Stimulated activated CD8-positive, alpha-beta memory T cell treated with anti-CD3 and anti-CD28 coated beads, Interleukin-4, amount 100 ng/mL, for 4 hours (primary cell): ENCODE data around the gene AGL.
"Not testable (repeated sequence)": the region's sequence is repeated elsewhere in the genome, so short reads cannot be mapped to it uniquely, and the experiment has no call there.

Experiments used
- DNase-seq, 2 donors: peaks; one replicate each; pipeline ENCODE4 v3.0.0-alpha.2; 2020; ENCODE audit warnings: low read depth in 2 of 2, low spot score in 1 of 2

The AGL gene

DNA sequence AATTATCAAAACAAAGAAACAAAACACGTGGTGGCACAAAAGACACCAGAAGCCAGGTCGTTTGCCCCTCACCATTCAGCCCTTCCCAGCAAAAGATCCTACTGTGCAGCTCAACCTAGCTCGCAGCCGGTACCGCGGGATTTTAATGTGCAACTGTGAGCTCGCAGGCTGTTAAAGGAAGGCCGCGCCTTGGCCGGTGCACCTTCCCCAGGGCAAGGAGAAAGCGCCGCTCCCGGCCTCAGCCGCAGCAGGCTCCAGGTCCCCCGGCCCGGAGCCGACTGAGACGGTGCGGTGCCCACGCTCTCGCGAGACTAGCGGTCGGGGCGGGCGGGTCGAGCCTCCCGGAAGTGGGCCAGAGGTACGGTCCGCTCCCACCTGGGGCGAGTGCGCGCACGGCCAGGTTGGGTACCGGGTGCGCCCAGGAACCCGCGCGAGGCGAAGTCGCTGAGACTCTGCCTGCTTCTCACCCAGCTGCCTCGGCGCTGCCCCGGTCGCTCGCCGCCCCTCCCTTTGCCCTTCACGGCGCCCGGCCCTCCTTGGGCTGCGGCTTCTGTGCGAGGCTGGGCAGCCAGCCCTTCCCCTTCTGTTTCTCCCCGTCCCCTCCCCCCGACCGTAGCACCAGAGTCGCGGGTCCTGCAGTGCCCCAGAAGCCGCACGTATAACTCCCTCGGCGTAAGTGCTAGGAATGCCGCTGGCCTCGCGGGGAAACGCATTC, at the start of gene AGL:
Gene AGL (plus strand): TSS at position 618 of the 715 bp plus-strand sequence. CDS start 682 bp downstream, outside the sequence.
- peak; percentile 68 to 76 for DNase-seq

DNA sequence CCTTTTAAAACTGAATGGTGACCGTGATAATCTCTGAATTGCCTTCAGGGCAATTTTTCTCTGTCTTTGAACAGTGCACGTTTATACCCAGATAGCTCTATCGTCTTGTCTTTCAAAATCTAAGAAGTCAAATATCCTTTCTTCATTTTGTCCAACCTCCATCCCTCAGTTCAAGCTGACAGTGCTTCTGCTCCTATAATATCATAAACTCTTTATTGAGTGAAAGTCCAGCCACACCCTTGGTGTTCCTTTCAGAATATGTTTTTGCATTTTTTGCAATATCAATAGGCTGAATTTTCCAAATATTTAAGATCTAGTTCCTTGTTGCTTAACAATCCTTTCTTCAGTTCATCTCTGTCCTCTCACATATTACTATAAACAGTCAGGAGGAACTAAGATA, 48.6 kb upstream of the AGL start:
- DNase-seq: no peak

DNA sequence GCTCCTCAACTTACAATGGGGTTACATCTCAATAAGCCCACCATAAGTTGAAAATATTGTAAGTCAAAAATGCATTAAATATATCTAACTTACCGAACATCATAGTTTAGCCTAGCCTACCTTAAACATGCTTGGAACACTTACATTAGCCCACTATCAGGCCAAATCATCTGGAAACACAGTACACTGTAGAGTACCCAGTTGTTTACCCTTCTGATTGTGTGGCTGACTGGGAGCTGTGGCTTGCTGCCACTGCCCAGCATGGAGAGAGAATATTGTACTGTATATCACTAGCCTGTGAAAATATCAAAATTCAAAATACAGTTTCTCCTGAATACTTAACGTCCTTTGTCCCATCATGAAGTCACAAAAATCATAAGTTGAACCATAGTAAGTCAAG, 43.3 kb upstream of the AGL start:
- no peak for DNase-seq

DNA sequence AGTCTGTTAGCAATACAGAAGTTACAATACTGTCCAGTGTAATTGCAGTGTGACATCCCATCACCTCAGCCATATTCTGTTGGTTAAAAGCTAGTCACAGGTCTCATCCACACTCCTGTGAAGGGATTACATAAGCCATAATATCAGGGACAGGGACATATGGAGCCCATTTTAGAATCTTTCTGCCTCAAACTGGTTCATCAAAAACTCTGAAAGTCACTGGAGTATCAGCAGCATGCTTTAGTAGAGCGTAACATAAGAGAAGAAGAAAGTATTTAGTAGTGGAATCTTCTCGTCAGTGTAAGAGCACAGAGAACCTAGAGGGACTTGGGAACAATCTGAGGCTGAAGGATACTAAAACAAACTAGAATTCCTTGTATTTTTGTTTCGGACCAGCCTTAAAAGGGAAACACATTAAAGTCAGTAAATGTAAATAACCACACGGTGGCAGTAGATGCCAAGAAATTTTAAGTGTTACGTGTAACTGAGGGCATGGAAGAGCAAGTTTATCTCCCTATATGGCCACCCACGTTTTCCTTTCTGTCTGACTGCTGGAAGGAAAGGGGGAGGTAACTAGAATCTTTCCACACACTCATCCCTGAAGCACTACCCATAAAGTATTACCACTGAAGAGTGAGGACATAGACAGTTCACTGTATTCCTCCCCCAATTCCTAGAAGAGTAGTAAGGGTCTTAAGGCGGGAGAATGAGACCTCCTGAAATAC, 41.6 kb upstream of the AGL start:
- DNase-seq: no peak

DNA sequence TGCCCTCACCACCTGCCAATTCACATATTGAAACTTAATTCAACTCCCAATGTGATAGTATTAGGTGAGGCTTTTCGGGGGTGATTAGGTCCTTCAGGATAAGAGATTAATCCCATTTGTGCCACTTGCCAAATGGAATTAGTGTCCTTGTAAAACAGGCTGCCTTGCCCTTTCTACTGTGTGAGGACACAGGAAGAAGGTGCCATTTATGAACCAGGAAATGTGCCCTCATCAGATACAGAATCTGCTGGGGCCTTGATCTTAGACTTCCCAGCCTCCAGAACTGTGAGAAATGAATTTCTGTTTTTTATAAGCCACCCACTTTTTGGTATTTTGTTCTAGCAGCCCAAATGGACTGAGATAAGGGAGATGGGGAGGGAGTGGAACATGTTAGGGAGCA, 39.1 kb upstream of the AGL start:
- no peak for DNase-seq

DNA sequence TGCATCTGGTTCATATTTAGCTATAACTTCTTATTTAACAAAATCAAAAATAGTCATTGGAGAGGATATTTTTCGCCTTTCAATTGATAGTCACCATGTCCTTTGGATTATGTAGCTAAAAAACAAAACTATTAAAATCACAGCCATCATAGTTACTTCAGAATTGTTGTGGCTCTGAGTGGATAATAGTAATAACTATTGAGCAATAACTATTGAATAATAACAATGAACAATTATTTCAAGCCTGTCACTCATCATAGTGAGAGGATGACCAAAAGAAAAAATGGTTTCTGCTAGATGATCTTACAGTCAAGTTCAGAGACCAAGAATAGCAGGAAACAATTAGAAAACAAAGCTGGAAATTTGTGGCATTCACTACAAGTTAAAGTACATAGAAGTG, 38.4 kb upstream of the AGL start:
- DNase-seq: no peak

DNA sequence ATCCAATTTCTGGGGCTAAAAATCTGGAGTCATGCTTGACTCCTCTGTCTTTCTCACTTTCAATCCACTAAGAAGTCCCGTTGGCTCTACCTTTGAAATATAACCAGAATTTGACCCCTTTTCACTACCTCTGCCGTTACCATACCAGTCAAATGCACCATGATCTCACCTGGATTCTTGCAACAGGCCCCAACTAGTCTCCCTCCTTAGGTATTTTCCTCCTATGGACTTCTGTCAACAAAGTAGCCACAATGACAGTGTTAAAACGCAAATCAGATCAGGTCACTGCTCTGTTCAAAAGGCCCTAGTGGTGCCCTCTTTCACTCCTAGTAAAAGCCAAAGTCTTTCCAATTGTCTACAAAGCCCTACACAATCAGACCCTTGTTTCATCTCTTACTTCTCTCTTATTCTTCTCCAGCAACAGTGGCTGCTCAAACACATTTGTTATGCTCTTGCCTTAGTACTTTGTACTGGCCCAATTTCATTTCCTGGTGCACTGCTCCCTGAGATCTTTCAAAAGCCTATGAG, 35.7 kb upstream of the AGL start:
- no peak for DNase-seq

DNA sequence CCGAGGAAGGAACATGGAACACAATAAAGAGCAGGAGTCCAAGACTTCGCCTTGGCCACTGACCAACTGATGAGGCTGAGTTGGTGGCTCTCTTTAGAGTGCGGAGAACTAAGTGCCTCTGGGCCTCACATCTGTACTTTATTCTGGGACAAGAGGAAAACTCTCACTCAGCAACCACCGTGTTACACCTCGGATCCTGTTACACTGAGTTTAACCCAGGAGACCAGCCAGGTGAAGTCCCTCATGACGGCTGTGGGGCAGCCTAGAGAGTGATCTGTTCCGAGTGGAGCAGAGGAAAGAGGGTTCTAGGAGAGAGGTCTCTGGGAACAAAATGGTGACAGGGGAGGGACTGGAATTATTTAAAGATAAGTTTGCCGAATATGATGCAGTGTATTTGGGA, 33.5 kb upstream of the AGL start:
- no peak for DNase-seq

DNA sequence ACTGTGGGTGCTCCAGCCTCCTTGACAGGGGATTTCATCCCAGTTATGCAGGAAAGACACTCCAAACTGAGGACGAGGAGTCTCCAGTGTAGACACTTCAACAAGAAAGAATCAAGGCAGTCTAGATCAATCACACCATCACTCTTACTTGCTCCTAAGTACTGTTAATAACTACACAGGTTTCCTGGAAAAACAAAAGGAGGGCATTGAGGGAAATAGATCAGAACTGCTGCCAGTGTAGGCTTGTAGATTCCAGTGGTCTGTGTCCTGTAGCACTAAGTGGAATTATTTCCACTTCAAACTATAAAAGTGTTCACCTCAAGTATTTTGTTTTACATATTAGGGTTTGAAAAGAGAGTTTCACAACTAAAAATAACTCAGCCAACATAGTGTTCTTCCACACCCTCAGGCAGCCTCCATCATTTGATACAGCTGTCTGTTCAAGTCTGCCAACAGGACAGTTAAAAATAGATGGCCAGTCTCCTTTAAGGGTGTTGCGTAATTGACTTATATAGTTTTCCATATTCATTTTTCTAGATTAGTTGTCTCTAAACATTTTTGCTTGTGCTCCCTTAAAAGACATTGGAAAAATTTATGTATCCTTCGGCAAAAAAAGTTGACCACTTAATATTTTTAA, 32.0 kb upstream of the AGL start:
- DNase-seq: no peak

DNA sequence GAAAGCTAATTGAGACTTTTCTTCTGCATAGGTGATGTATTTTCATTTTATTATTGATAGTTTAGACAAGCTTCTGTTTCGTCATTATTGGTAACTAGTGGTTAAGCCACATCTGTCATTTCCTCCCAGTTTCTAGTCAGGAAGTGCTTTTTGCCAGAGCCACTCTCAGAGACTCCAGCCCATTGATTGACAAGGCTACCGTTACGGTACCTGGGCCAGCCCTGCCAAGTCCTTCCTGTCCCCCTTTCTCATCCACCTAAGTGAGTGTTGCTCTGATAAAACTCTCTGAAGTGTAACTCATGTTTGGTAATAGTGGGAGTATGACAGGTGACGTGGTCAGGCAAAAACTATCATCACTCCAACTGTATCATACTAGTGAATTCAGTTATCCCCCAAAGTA, 29.6 kb upstream of the AGL start:
- DNase-seq: no peak

DNA sequence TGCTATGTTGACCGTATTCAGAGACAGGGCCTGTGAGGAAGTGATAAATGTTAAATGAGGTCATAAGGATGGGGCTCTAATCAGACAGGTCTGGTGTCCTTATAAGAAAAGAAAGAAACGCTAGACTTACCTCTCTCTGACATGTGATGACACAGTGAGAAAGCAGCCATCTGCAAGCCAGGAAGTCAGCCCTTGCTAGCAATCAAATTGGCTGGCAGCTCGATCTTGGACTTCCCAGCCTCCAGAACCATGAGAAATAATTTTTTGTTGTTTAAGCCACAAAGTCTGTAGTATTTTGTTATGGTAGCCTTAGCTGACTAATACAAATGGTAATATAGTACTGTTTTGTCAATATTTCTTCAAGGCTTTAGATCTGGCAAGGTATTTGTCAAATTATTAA, 25.1 kb upstream of the AGL start:
- no peak for DNase-seq

DNA sequence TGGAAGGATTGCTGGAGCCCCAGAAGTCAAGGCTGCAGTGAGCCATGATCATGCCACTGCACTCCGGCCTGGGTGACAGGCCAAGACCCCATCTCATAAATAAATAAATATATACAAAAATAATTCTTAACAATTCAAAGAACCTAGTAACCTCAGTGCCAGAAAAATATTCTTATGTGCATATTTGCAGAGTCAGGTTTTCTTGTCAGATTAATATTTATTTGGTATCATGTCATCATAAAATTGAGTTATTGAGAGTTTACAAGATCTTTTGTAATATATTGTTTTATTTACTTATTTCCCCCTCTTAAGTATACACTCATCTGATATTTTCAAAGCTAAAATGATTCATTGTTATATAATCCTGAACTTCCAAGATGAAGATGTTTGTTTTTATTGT, 24.5 kb upstream of the AGL start:
- DNase-seq: no peak

DNA sequence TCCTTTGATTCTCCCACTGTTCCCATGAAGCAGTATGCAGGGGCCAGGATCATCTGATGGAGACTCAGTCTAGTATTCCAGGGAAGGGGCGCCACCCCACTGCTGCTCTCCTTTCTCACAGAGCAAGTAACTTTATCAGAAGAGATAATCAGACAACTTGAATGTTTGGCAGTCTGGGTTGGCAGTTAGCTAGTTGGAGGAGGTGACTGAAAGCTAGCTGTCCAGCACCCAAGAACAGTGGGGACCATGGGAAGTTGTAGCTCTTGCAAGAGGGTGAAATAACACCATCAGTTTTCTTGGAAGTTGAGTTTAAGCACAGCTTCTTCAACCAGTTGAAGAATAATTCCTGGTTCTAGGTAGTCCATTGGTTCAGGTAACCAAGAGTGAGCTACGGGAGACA, 22.2 kb upstream of the AGL start:
- no peak for DNase-seq

DNA sequence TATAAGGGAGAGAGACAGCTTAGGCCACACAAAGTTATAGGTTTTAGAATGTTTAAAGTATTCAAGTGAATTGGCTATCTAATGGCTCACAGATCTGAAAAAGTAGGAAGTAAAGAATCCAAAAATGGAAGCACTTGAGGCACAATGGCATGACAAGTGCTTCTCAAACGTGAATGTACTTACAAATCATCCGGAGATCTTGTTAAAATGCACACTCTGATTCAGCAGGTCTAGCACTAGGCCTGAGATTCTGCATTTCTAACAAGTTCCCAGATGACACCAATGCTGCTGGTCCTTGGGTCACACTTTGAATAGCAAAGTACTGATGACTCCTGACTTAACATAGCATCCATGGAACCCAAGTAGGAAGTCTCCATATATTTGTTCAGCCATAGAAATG, 20.9 kb upstream of the AGL start:
- no peak for DNase-seq

DNA sequence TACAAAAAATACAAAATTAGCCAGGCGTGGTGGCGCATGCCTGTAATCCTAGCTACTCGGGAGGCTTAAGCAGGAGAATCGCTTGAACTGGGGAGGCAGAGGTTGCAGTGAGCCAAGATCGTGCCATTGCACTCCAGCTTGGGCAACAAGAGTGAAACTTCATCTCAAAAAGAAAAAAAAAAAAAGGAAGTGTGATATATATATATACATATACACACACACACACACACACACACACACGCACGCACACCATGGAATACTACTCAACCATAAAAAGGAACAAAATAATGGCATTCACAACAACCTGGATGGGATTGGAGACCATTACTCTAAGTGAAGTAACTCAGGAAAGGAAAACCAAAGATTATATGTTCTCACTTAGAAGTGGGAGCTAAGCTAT, 16.2 kb upstream of the AGL start:
- DNase-seq: not testable (repeated sequence)

DNA sequence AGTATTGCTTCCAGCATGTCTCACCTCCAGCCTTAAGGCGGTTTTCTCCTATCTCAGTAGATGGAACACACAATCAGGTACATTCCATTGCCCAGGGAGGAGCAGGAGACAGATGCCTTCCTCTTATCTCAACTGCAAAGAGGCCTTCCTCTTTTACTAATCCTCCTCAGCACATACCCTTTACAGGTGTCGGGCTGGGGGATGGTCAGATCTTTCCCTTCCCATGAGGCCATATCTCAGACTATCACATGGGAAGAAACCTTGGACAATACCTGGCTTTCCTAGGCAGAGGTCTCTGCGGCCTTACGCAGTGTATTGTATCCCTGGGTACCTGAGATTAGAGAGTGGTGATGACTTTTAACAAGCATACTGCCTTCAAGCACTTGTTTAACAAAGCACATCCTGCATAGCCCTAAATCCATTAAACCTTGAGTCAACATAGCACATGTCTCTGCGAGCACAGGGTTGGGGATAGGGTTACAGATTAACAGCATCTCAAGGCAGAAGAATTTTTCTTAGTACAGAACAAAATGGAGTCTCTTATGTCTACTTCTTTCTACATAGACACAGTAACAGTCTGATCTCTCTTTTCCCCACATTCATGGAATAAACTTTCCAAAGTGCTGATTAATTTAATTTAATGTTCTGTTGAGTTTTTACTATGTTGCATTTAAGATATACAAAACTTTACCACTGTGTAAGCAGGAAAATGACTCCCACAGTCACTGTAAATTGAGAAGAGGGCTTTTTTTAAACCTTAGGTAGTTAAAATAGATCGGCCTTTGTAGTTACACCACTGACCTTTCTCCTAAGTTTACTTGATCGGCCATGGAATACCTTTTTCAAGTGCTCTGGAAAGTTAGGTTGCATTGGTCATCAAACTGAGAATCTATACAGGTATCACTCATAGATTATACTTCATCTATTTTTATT, 13.7 kb upstream of the AGL start:
- not testable (repeated sequence) for DNase-seq

DNA sequence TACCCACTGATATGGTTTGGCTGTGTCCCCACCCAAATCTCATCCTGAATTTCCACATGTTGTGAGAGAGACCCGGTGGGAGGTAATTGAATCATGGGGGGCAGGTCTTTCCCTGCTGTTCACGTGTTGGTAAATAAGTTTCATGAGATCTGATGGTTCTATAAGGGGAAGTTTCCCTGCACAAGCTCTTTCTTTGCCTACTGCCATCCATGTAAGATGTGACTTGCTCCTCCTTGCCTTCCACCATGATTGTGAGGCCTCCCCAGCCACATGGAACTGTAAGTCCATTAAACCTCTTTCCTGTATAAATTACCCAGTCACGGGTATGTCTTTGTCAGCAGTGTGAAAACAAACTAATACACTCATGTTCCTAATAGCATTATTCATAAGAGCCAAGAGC, 9.8 kb upstream of the AGL start:
- DNase-seq: not testable (repeated sequence)

DNA sequence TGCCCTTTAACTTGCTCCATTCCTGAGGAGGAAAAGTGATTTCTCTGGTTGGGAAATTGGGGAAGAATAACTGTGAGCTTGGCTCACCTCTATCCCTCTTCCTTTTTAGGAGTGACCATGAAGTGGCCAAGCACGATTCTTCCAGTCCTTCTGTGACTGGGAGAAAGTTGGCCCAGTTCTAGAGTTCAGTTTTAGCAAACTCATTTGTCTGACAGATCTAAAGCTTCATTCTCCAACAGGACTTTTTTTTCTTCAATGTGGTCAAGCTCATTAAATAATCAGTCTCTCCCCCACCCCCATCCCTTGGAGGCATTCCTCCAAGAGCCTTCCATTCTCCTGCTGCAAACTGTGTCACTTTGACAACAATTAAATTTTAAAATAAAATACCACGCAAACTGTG, 6.4 kb upstream of the AGL start:
- no peak for DNase-seq

DNA sequence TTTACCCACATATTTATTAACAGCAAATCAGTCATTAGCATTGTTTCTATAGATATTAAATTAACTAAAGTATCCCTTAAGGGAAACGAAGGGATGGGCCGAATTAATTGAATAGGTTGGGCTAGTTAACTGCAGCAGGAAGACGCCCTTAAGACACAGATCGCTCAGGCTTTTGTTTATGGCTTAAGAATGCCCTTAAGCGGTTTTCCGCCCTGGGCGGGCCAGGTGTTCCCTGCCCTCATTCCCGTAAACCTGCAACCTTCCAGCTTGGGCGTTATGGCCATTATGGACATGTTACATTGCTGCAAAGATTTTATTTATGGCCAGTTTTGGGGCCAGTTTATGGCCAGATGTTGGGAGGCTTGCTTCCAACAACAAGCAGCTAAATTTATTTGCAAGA, 5.0 kb upstream of the AGL start:
- not testable (repeated sequence) for DNase-seq

DNA sequence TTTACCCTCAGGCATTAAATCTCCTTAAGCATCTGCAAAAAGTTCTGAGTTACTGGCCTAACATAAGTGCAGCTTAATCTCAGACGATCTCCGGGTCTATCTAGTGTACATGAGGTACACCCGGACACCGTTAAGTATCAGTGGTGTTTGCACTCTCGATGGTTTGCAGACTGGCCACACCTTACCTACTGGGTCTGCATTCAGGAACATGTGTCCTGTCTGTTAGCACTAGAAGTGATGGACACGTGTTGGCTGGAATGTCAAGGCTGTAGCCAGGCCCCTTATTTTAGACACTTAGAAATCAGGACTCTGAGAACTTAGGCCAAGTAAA, 783 bp upstream of the AGL start:
- DNase-seq: no peak
